ENCODE measurements around the gene AGPAT1. TPM values are rescaled to one million over a fixed set of nuclear protein-coding genes. Genes with fewer than 3 reads are reported as not detected.
A peak's percentile ranks its signal among the peaks of the same experiment; 100 is the strongest.
"Not testable (repeated sequence)": the region's sequence is repeated elsewhere in the genome, so short reads cannot be mapped to it uniquely, and the experiment has no call there.

The AGPAT1 gene
- total RNA-seq, 3 donors from 2014 or later, result 49.0 to 60.1 (median 56.2) TPM

DNA sequence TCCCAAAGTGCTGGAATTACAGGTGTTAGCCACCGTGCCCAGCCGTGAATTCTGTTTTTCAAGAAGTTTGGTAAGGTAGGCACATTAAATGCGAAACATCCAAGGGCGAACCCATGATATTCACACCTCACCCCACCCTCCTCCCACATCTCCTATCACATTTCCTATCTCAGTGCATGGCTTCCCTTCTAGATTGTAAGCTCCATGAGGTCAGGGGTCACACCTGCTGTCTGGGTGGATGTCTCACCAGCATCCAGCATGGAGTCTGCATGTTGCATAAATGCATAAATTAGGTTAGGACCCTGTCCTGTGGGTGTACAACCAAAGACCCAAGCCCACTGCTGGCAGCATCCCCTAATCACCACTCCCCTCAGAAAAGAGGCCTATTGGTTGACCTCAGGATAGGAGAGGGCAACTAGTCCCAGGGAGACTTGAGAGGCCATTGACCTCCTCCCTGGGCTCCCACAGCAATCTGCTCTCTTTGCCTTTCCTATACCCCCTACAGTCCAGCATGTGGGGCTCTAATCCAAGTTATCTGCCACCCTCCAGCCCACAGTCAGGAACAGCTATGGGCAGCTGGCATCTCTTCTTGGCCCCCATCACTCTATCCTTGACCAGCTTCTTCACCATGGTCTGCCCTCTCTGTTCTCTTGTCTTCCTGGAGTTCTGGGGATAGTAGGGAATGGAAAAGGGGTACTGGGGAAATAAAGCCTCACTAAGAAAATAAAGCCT, 28.3 kb downstream of the AGPAT1 start:
- TF ChIP-seq, protein P1, sequence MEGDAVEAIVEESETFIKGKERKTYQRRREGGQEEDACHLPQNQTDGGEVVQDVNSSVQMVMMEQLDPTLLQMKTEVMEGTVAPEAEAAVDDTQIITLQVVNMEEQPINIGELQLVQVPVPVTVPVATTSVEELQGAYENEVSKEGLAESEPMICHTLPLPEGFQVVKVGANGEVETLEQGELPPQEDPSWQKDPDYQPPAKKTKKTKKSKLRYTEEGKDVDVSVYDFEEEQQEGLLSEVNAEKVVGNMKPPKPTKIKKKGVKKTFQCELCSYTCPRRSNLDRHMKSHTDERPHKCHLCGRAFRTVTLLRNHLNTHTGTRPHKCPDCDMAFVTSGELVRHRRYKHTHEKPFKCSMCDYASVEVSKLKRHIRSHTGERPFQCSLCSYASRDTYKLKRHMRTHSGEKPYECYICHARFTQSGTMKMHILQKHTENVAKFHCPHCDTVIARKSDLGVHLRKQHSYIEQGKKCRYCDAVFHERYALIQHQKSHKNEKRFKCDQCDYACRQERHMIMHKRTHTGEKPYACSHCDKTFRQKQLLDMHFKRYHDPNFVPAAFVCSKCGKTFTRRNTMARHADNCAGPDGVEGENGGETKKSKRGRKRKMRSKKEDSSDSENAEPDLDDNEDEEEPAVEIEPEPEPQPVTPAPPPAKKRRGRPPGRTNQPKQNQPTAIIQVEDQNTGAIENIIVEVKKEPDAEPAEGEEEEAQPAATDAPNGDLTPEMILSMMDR (IDR thresholded peaks at IDR 0.05), result no peak
- Histone ChIP-seq H3K4me3 (no peak overlapping the region), H3K4me1 (ENCODE audit: low read depth) (peaks cover 4% of the 10 kb centered on the region), H3K36me3 (ENCODE audit: low read depth) (no peaks in the 10 kb centered on the region), H3K9me3 (no peaks in the 10 kb centered on the region)
- intact Hi-C loops (cut with DNase I, micrococcal nuclease), result no loop called here
- ATAC-seq (no peak), DNase-seq (no peak)

DNA sequence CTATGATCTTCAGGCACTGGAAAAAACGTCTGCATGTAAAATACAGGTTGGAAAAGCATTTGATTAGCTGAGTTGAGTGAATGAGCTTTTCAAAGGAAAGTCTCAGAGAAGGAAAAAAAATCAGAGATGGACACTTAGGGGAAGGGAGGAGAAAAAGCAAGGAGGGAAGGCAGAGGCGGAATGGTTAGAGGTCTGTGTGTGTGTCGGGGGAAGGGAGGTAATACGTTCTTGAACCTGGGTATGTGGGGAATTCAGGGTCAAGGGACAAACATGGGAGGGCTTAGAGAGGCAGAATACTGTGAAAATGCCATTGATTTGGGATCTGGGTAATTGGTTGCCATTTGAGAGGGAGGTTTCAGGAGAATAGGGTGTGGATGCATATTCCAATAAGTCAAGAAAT, 29.2 kb downstream of the AGPAT1 start:
- no peaks in the 10 kb centered on the region for H3K9me3 ChIP-seq
- no peak for DNase-seq
- intact Hi-C loops (cut with DNase I, micrococcal nuclease), result no loop called here
- peaks cover 3% of the 10 kb centered on the region for H3K4me1 ChIP-seq (ENCODE audit: low read depth)
- no peak overlapping the region for H3K4me3 ChIP-seq
- no peaks in the 10 kb centered on the region for H3K36me3 ChIP-seq (ENCODE audit: low read depth)
- ATAC-seq, result no peak
- TF ChIP-seq, protein P1 (IDR thresholded peaks at IDR 0.05), result no peak

DNA sequence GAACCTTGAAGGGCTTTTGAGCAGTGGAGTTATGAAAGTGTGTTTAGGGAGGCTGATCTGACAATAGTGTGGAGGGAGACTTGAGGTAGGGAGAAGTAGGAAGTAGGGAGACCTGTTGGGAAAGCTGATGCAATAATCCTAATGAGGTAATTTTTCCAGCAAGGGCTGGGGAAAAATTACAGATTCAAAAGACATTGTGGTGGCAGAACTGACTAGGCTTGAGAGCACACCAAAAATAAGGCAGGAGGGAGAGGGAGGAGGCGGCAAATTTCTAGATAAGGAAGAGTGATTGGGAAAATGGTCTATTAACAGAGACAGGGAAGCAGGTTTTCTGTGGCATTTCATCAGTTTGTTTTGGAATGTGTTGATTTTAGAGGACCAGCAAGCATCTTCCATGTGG, 29.6 kb downstream of the AGPAT1 start:
- DNase-seq (no peak), ATAC-seq (no peak)
- no peaks in the 10 kb centered on the region for H3K36me3 ChIP-seq (ENCODE audit: low read depth)
- H3K9me3 ChIP-seq, result no peaks in the 10 kb centered on the region
- H3K4me3 ChIP-seq, result no peak overlapping the region
- TF ChIP-seq, protein P1 (IDR thresholded peaks at IDR 0.05), result no peak
- intact Hi-C loops (cut with DNase I, micrococcal nuclease), result no loop called here
- H3K4me1 ChIP-seq (ENCODE audit: low read depth), result peaks cover 3% of the 10 kb centered on the region

DNA sequence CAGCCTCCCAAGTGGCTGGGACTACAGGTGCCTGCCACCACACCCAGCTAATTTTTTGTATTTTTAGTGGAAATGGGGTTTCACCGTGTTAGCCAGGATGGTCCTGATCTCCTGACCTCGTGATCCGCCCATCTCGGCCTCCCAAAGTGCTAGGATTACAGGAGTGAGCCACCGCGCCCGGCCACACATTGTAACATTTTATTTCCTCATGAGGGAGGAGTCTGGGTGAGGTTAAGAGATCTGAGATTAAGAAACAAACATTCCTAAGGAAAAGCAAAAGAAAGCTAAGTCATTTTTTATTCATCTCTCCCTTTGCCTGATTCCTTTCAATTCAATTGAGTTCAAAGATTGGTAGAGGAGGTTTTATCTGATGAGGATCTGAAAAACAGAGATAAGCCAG, 31.6 kb downstream of the AGPAT1 start:
- ATAC-seq, result peak; percentile 80
- H3K36me3 ChIP-seq (ENCODE audit: low read depth); intact Hi-C loops (cut with DNase I, micrococcal nuclease); H3K9me3 ChIP-seq; H3K4me3 ChIP-seq; H3K4me1 ChIP-seq (ENCODE audit: low read depth): not testable (repeated sequence)
- peak; percentile 58 to 73 (median 66) for DNase-seq

DNA sequence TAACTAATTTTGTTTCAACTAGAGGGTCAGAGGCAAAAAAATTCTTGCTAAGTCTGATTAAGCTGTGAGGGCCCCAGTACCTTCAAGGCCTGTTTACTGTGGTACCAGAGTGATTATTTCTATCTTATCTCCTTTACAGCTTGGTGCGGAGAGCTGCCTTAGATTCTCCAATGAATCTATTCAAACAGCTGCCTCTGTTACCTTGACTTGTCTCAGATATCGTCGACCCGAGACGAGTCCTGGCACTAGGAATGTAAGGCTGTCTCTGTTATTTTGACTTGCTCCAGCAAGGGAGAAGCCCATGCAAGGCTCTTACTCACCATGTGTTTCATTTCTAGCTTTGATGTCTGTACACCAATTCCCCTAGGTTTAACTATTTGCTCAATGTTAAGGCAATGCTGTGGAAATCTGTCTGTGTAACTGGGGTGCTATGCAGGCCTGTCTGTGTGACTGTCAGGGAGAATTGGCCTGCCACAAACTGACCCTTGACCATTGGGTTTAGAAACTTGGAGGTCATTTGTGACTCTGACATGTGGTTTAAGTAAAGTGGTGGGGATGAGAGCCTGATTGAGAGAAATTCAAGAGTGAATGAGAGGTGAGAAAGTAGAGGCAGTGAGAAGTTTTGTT, 35.4 kb downstream of the AGPAT1 start:
- H3K4me3 ChIP-seq, result no peak overlapping the region
- TF ChIP-seq, protein P1 (IDR thresholded peaks at IDR 0.05), result no peak
- DNase-seq (no peak), ATAC-seq (no peak)
- H3K9me3 ChIP-seq, result no peaks in the 10 kb centered on the region
- intact Hi-C loops (cut with DNase I, micrococcal nuclease), result no loop called here
- H3K36me3 ChIP-seq (ENCODE audit: low read depth), result no peaks in the 10 kb centered on the region
- peaks cover 3% of the 10 kb centered on the region for H3K4me1 ChIP-seq (ENCODE audit: low read depth)

DNA sequence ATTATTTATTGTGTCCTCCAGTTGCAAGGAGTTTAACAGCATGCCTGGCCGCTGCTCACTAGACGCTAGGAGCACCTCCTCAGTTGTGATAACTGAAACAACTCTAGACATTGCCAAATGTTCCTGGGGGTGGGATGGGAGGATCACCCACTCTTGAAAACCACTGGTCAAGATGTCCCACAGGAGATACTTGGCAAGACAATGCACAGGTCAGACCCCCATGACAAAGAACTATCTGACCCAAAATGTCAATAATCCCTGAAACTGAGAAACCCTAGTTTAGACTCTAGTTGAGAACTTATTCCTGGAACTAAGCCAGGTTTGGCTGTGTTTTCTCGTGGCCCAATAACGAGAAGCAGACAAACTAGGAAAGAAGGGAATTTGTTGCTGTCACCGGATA, 36.3 kb downstream of the AGPAT1 start:
- H3K9me3 ChIP-seq, result no peaks in the 10 kb centered on the region
- no peaks in the 10 kb centered on the region for H3K36me3 ChIP-seq (ENCODE audit: low read depth)
- H3K4me1 ChIP-seq (ENCODE audit: low read depth), result peaks cover 3% of the 10 kb centered on the region
- intact Hi-C loops (cut with DNase I, micrococcal nuclease), result no loop called here
- H3K4me3 ChIP-seq, result no peak overlapping the region
- no peak for ATAC-seq
- TF ChIP-seq, protein P1 (IDR thresholded peaks at IDR 0.05), result no peak
- no peak for DNase-seq

Data from mucosa of descending colon (tissue), 3 donors.